Mesendoderm (in vitro differentiated cells): Measurements from ENCODE around the gene DDI2.

Source experiments
- DNase-seq: peaks from one replicate; pipeline ENCODE4 v3.0.0; 2013
- H2AK5ac ChIP-seq: 2 replicates; pipeline ENCODE4 v1.6.1; 2013; ENCODE audit warnings: low read length, inconsistent platforms
- H2BK120ac ChIP-seq: 2 replicates; pipeline ENCODE4 v1.6.1; 2013; ENCODE audit warnings: low read depth, mild to moderate bottlenecking, low read length, moderate library complexity, mixed read lengths
- H2BK15ac ChIP-seq: replicated peaks from 2 replicates; pipeline ENCODE4 v1.6.1; 2013; ENCODE audit warnings: low read depth, mild to moderate bottlenecking, moderate library complexity
- H2BK5ac ChIP-seq: 2 replicates; pipeline ENCODE4 v1.6.1; 2013; ENCODE audit warnings: low read length, inconsistent platforms
- H3K18ac ChIP-seq: 2 replicates; pipeline ENCODE4 v1.6.1; 2013; ENCODE audit warnings: mild to moderate bottlenecking, low read length, mixed read lengths
- H3K23ac ChIP-seq: one replicate; pipeline ENCODE4 v1.6.1; 2013; ENCODE audit warnings: low read length
- H3K27ac ChIP-seq: 2 replicates; pipeline ENCODE4 v1.5.1; 2013; ENCODE audit warnings: low read depth, mild to moderate bottlenecking, inconsistent platforms, low read length, moderate library complexity
- H3K27me3 ChIP-seq: 2 replicates; pipeline ENCODE4 v1.6.1; 2013; ENCODE audit warnings: low read length, control low read depth, mild to moderate bottlenecking, inconsistent platforms; ENCODE audit not compliant: insufficient read depth, poor library complexity
- H3K36me3 ChIP-seq: 2 replicates; pipeline ENCODE4 v1.6.1; 2013; ENCODE audit warnings: low read length, inconsistent platforms; ENCODE audit not compliant: control insufficient read depth, insufficient read depth
- H3K4ac ChIP-seq: one replicate; pipeline ENCODE4 v1.6.1; 2013; ENCODE audit warnings: low read depth, mild to moderate bottlenecking, low read length, moderate library complexity
- H3K4me1 ChIP-seq: 2 replicates; pipeline ENCODE4 v1.6.1; 2013; ENCODE audit warnings: low read depth, low read length, inconsistent platforms; ENCODE audit not compliant: control insufficient read depth
- H3K4me2 ChIP-seq: 2 replicates; pipeline ENCODE4 v1.6.1; 2013; ENCODE audit warnings: low read length
- H3K4me3 ChIP-seq: 2 replicates; pipeline ENCODE4 v1.5.1; 2013; ENCODE audit warnings: mild to moderate bottlenecking, low read length
- H3K56ac ChIP-seq: one replicate; pipeline ENCODE4 v1.6.1; 2013; ENCODE audit warnings: low read length
- H3K79me1 ChIP-seq: 2 replicates; pipeline ENCODE4 v1.6.1; 2013; ENCODE audit warnings: low read length, inconsistent platforms
- H3K79me2 ChIP-seq: 2 replicates; pipeline ENCODE4 v1.6.1; 2013; ENCODE audit warnings: mild to moderate bottlenecking, low read length; ENCODE audit not compliant: control insufficient read depth, insufficient read depth
- H3K9ac ChIP-seq: 2 replicates; pipeline ENCODE4 v1.6.1; 2013; ENCODE audit warnings: low read length, inconsistent platforms
- H4K5ac ChIP-seq: one replicate; pipeline ENCODE4 v1.6.1; 2013; ENCODE audit warnings: low read length
- H4K8ac ChIP-seq: one replicate; pipeline ENCODE4 v1.6.1; 2013; ENCODE audit warnings: low read depth, mild to moderate bottlenecking, control low read depth, low read length, moderate library complexity
- WGBS: extraction: QIAGEN DNeasy Blood & Tissue Kit; methylation state at CpG from one replicate; pipeline ENCODE4 v1.1.7; 2013; ENCODE audit warnings: low lambda C conversion rate, missing lambda C conversion rate; ENCODE audit not compliant: insufficient coverage; ENCODE audit errors: extremely low coverage; 5-methylcytosine and 5-hydroxymethylcytosine counted together

DDI2 gene

GRCh38 chr1:15671430-15671829 is 54.2 kb downstream of the DDI2 start:
- H4K8ac ChIP-seq = no peak overlapping the region
- H3K4me1 ChIP-seq = peaks cover 5% of the 10 kb centered on the region
- no peaks in the 10 kb centered on the region for H3K36me3 ChIP-seq
- no peaks in the 10 kb centered on the region for H3K27me3 ChIP-seq
- no peak overlapping the region for H3K56ac ChIP-seq
- H4K5ac ChIP-seq = no peak overlapping the region
- no peaks in the 10 kb centered on the region for H3K79me2 ChIP-seq
- no peak for DNase-seq
- H2AK5ac ChIP-seq = no peak overlapping the region
- no peak overlapping the region for H3K23ac ChIP-seq
- no peak overlapping the region for H3K27ac ChIP-seq
- no peak overlapping the region for H3K18ac ChIP-seq
- H2BK120ac ChIP-seq = no peak overlapping the region
- no peak overlapping the region for H3K4ac ChIP-seq
- H2BK5ac ChIP-seq = no peak overlapping the region
- no peaks in the 10 kb centered on the region for H3K79me1 ChIP-seq
- no peak overlapping the region for H3K4me3 ChIP-seq
- no CpG with 5 or more reads among the region's 2 CpGs for WGBS
- H2BK15ac ChIP-seq = no peak overlapping the region
- H3K4me2 ChIP-seq = no peak overlapping the region
- no peak overlapping the region for H3K9ac ChIP-seq

GRCh38 chr1:15674386-15675159 is 57.3 kb downstream of the DDI2 start:
- Histone ChIP-seq H3K4me2 (no peak overlapping the region), H3K79me2 (no peaks in the 10 kb centered on the region), H3K79me1 (no peaks in the 10 kb centered on the region), H3K36me3 (no peaks in the 10 kb centered on the region), H3K27ac (no peak overlapping the region), H3K23ac (no peak overlapping the region), H3K4ac (no peak overlapping the region), H3K4me1 (peaks cover 7% of the 10 kb centered on the region), H2BK15ac (no peak overlapping the region), H2BK5ac (no peak overlapping the region), H2AK5ac (no peak overlapping the region), H3K27me3 (no peaks in the 10 kb centered on the region), H3K56ac (peak overlapping the region; percentile 46), H4K5ac (no peak overlapping the region), H4K8ac (no peak overlapping the region), H2BK120ac (no peak overlapping the region), H3K9ac (no peak overlapping the region), H3K4me3 (no peak overlapping the region), H3K18ac (no peak overlapping the region)
- no peak for DNase-seq
- no CpG with 5 or more reads among the region's 12 CpGs for WGBS

- Histone ChIP-seq H3K4me1 (peaks cover 4% of the 10 kb centered on the region), H3K79me1 (no peaks in the 10 kb centered on the region), H2BK5ac (no peak overlapping the region), H3K27me3 (no peaks in the 10 kb centered on the region), H2BK120ac (no peak overlapping the region), H3K4me3 (no peak overlapping the region), H3K4me2 (no peak overlapping the region), H3K23ac (no peak overlapping the region), H3K36me3 (no peaks in the 10 kb centered on the region), H3K79me2 (no peaks in the 10 kb centered on the region), H4K5ac (no peak overlapping the region), H2AK5ac (peak overlapping the region; percentile 97), H3K27ac (no peak overlapping the region), H3K9ac (no peak overlapping the region), H4K8ac (no peak overlapping the region), H3K56ac (peak overlapping the region; percentile 71), H3K4ac (no peak overlapping the region), H3K18ac (no peak overlapping the region), H2BK15ac (no peak overlapping the region)
- WGBS = no CpG with 5 or more reads among the region's 2 CpGs
- no peak for DNase-seq
Measured at GRCh38 chr1:15676010-15676409, 58.8 kb downstream of the DDI2 start.

GRCh38 chr1:15676688-15677661 is 59.7 kb downstream of the DDI2 start:
- Histone ChIP-seq H3K4me2 (no peak overlapping the region), H3K4me1 (peaks cover 4% of the 10 kb centered on the region), H4K5ac (no peak overlapping the region), H3K27me3 (no peaks in the 10 kb centered on the region), H3K4me3 (no peak overlapping the region), H3K27ac (peak overlapping the region; percentile 13), H3K36me3 (no peaks in the 10 kb centered on the region), H2BK120ac (no peak overlapping the region), H2BK15ac (no peak overlapping the region), H3K18ac (peak overlapping the region; percentile 45), H3K56ac (peak overlapping the region; percentile 17), H3K23ac (no peak overlapping the region), H3K79me2 (no peaks in the 10 kb centered on the region), H3K4ac (no peak overlapping the region), H3K9ac (no peak overlapping the region), H2AK5ac (peak overlapping the region; percentile 88), H4K8ac (no peak overlapping the region), H3K79me1 (no peaks in the 10 kb centered on the region), H2BK5ac (peak overlapping the region; percentile 56)
- WGBS = no CpG with 5 or more reads among the region's 6 CpGs
- DNase-seq = peak; percentile 94

- Histone ChIP-seq H3K27ac (no peak overlapping the region), H3K4me3 (no peak overlapping the region), H2BK120ac (no peak overlapping the region), H2BK5ac (no peak overlapping the region), H3K36me3 (no peaks in the 10 kb centered on the region), H3K79me1 (no peaks in the 10 kb centered on the region), H2BK15ac (no peak overlapping the region), H3K4me1 (peaks cover 4% of the 10 kb centered on the region), H3K18ac (no peak overlapping the region), H3K56ac (no peak overlapping the region), H3K4me2 (no peak overlapping the region), H4K8ac (no peak overlapping the region), H3K23ac (no peak overlapping the region), H4K5ac (no peak overlapping the region), H3K27me3 (no peaks in the 10 kb centered on the region), H2AK5ac (no peak overlapping the region), H3K79me2 (no peaks in the 10 kb centered on the region), H3K4ac (no peak overlapping the region), H3K9ac (no peak overlapping the region)
- peak; percentile 96 for DNase-seq
- no CpG with 5 or more reads among the region's 1 CpG for WGBS
Measured at GRCh38 chr1:15678578-15678977, 61.3 kb downstream of the DDI2 start.
